OCI-LY7 (cell line): Measurements from ENCODE around the gene OR1K1.

ENCODE experiments used
- EZH2phosphoT487 ChIP-seq: fragments of 200-600 bp; sonication (generic); IDR thresholded peaks from 2 replicates; pipeline ENCODE4 v1.6.1; 2018; ENCODE audit warnings: low read depth, borderline replicate concordance, mild to moderate bottlenecking, mixed run types, antibody characterized with exemption, low read length, moderate library complexity, mixed read lengths
- TF ChIP-seq, protein P1 (sequence below): fragments of 200-600 bp; sonication (generic); conservative IDR thresholded peaks from 2 replicates; pipeline ENCODE4 v1.5.1; 2014; ENCODE audit warnings: mild to moderate bottlenecking, antibody characterized with exemption, low read length, moderate library complexity, mixed read lengths

DNA sequence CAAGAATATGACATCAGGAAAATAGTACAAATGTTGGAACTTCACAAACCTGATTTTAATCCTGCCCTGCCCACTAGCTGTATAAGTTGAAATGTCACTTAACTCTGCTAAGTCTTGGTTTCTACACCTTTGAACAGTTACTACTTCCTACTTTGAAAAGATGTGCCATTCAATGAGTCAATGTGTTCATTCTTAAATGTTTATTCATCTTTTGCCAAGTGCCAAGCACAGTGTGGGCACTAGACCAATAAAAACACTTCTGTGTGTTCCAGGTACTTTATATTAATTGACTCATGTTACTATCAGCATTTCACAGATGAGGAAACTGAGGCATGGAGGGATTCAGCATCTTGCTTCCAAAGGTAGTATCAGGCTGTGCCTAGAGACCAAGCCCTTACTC is 15.6 kb downstream of the OR1K1 start:
- TF ChIP-seq, protein P1, sequence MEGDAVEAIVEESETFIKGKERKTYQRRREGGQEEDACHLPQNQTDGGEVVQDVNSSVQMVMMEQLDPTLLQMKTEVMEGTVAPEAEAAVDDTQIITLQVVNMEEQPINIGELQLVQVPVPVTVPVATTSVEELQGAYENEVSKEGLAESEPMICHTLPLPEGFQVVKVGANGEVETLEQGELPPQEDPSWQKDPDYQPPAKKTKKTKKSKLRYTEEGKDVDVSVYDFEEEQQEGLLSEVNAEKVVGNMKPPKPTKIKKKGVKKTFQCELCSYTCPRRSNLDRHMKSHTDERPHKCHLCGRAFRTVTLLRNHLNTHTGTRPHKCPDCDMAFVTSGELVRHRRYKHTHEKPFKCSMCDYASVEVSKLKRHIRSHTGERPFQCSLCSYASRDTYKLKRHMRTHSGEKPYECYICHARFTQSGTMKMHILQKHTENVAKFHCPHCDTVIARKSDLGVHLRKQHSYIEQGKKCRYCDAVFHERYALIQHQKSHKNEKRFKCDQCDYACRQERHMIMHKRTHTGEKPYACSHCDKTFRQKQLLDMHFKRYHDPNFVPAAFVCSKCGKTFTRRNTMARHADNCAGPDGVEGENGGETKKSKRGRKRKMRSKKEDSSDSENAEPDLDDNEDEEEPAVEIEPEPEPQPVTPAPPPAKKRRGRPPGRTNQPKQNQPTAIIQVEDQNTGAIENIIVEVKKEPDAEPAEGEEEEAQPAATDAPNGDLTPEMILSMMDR = no peak
- no peak for TF ChIP-seq EZH2phosphoT487
